ENCODE measurements around the gene RERE. TPM values are rescaled to one million over a fixed set of nuclear protein-coding genes. Genes with fewer than 3 reads are reported as not detected.

Gene RERE
- total RNA-seq, 2 experiments from 2014 or later: 73.1 to 211 TPM

DNA sequence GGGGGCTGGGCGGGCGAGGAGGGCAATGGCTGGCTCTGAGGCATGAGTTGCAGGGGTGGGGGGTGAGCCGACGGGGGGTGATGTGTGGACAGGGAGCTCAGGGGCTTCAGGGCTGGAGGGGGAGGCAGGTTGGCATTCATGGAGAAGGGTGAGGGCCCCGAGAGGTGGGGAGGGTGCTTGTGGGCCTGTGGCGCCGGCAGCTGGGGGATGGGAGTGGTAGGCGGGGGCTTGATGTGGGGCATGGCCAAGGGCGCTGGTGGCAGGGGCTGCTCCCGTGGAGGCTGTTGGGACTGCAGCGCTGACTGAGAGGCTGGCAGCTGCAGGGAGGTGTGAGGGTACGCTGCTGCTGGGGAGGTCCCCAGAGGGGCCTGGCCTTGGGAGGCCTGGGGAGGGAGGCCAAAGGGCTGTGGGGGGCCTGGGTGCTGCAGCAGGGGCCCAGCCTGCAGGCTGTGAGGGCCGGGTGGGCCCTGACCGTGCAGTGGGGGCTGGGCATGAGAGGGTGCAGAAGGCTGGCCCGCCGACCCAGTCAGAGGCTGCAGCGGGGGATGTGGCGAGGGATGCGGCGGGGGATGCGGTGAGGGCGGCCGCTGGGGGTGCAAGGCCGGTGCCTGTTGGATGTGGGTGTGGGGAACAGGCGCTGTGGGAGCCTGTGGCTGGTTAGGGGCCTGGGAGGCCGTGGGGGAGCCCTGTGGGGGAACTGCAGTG, 456.8 kb downstream of the RERE start:
- ChIA-PET POLR2A (no interaction called here), CTCF (ENCODE audit: unreplicated experiment) (no interaction called here)
- H3K36me3 ChIP-seq (ENCODE audit: insufficient read depth, low read length): peaks cover 98% of the 10 kb centered on the region
- no TSS peak for BruUV-seq (replicated peaks)
- H3K9me3 ChIP-seq (ENCODE audit: low read length): no peaks in the 10 kb centered on the region
- no peak overlapping the region for H3K27ac ChIP-seq (ENCODE audit: low read depth, low read length, poor library complexity, severe bottlenecking)
- no peak overlapping the region for H3K4me3 ChIP-seq (ENCODE audit: low read depth, low read length, poor library complexity, severe bottlenecking)
- no peak overlapping the region for H3K4me2 ChIP-seq (ENCODE audit: low read length)
- H3K4me1 ChIP-seq (ENCODE audit: insufficient read depth, low read length, poor library complexity, severe bottlenecking): no peaks in the 10 kb centered on the region
- H3K9me2 ChIP-seq (ENCODE audit: insufficient read depth, low read length): no peaks in the 10 kb centered on the region
- no peak for TF ChIP-seq EZH2phosphoT487 (IDR thresholded peaks at IDR 0.05; ENCODE audit: borderline replicate concordance, low read depth, low read length)
- TF ChIP-seq, protein P1, sequence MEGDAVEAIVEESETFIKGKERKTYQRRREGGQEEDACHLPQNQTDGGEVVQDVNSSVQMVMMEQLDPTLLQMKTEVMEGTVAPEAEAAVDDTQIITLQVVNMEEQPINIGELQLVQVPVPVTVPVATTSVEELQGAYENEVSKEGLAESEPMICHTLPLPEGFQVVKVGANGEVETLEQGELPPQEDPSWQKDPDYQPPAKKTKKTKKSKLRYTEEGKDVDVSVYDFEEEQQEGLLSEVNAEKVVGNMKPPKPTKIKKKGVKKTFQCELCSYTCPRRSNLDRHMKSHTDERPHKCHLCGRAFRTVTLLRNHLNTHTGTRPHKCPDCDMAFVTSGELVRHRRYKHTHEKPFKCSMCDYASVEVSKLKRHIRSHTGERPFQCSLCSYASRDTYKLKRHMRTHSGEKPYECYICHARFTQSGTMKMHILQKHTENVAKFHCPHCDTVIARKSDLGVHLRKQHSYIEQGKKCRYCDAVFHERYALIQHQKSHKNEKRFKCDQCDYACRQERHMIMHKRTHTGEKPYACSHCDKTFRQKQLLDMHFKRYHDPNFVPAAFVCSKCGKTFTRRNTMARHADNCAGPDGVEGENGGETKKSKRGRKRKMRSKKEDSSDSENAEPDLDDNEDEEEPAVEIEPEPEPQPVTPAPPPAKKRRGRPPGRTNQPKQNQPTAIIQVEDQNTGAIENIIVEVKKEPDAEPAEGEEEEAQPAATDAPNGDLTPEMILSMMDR (conservative IDR thresholded peaks at IDR 0.05; ENCODE audit: low read length): no peak
- no peaks in the 10 kb centered on the region; the same call in 1 of the 2 replicates for H4K20me1 ChIP-seq (ENCODE audit: insufficient read depth, low read length)
- no peak for DNase-seq (ENCODE audit: low spot score)
- intact Hi-C loops (cut with micrococcal nuclease; ENCODE audit: unreplicated experiment): no loop called here
- H2AFZ ChIP-seq (ENCODE audit: low read length): no peak overlapping the region
- no peaks in the 10 kb centered on the region; the same call in 1 of the 2 replicates for H3K79me2 ChIP-seq (ENCODE audit: insufficient read depth, low read depth, low read length)

DNA sequence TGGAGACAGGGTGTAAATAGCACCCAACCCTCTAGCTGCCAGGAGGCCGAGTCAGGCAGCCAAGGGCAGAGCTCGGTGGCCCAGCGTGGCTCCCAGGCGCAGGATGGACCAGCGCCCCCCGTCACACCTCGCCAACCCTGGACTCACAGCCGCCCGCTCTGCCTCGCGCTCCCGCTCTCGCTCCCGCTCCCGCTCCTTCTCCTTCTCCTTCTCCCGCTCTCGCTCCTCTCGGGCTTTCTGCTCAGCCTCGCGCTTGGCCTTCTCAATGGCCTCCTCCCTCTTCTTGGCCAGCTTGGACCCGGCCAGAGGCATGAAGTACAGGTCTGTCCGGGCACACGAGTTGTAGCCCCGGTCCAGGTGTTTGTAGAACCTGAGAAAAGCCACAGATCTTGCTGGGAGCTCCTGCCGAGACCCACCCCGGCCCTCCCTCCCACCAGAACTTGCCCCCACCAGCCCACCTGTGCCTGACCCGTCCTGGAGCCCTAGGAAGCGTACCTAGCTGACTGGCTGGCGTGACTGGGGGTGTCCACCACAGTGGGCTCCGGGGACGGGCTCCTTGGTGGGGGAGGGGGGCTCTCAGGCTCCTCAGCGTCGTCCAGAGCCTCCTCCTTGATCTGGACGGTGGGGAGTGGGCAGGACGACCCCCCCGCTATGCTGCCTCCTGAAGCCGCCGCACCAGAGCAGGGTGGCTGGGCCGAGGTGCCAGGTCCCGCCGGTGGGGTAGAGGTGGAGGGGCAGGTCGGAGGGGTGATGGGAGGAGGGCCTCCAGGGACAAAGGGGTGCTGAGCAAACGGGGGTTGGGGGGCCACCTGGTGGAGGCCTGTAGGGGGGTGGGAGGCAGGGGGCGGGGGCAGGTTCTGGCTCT, 457.6 kb downstream of the RERE start:
- CTCF ChIA-PET (ENCODE audit: unreplicated experiment): no interaction called here
- POLR2A ChIA-PET: no interaction called here
- H4K20me1 ChIP-seq (ENCODE audit: insufficient read depth, low read length): no peaks in the 10 kb centered on the region; the same call in 1 of the 2 replicates
- TF ChIP-seq EZH2phosphoT487 (IDR thresholded peaks at IDR 0.05; ENCODE audit: borderline replicate concordance, low read depth, low read length): no peak
- TF ChIP-seq, protein P1 (conservative IDR thresholded peaks at IDR 0.05; ENCODE audit: low read length): no peak
- no peaks in the 10 kb centered on the region for H3K9me2 ChIP-seq (ENCODE audit: insufficient read depth, low read length)
- H3K4me3 ChIP-seq (ENCODE audit: low read depth, low read length, poor library complexity, severe bottlenecking): no peak overlapping the region
- no peaks in the 10 kb centered on the region for H3K9me3 ChIP-seq (ENCODE audit: low read length)
- no peak for DNase-seq (ENCODE audit: low spot score)
- no peak overlapping the region for H2AFZ ChIP-seq (ENCODE audit: low read length)
- no peak overlapping the region for H3K4me2 ChIP-seq (ENCODE audit: low read length)
- H3K4me1 ChIP-seq (ENCODE audit: insufficient read depth, low read length, poor library complexity, severe bottlenecking): no peaks in the 10 kb centered on the region
- no TSS peak for BruUV-seq (replicated peaks)
- intact Hi-C loops (cut with micrococcal nuclease; ENCODE audit: unreplicated experiment): loop anchor here (10.0 kb wide), 1 partner anchor 365 kb away; no protein-coding TSS in a partner anchor
- peaks cover 98% of the 10 kb centered on the region for H3K36me3 ChIP-seq (ENCODE audit: insufficient read depth, low read length)
- no peaks in the 10 kb centered on the region for H3K79me2 ChIP-seq (ENCODE audit: insufficient read depth, low read depth, low read length)
- no peak overlapping the region for H3K27ac ChIP-seq (ENCODE audit: low read depth, low read length, poor library complexity, severe bottlenecking)

All from OCI-LY7 (cell line).